Fibroblast of skin of left biceps (primary cell): ENCODE results near the gene RHOA.
"Not testable (repeated sequence)": the region's sequence is repeated elsewhere in the genome, so short reads cannot be mapped to it uniquely, and the experiment has no call there.

Experiments
- DNase-seq, 2 experiments: peaks; one replicate each; pipeline ENCODE4 v3.0.0-alpha.2; 2013; ENCODE audit warnings: low read depth in 2 of 2

Gene RHOA

DNA sequence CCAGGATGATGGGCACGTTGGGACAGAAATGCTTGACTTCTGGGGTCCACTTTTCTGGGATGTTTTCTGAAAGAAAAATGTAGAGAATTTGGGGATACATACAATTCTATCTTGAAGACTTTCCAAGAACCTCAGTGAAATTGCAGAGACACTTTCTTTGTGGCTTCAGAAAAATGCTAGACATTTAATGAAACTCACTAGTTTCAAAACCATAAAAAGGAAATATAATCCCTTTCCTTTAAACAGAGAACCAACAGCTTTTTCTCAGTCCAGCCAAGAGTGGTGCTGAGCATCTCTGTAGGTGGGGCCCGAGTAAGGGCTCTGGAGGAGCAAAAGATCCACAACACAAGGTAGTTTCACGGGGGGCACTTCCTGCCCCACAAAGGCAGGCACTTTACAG lies 49.2 kb downstream of the RHOA start:
- no peak for DNase-seq

GRCh38 chr3:49359623-49360022 lies 52.2 kb downstream of the RHOA start:
- no peak for DNase-seq

DNA sequence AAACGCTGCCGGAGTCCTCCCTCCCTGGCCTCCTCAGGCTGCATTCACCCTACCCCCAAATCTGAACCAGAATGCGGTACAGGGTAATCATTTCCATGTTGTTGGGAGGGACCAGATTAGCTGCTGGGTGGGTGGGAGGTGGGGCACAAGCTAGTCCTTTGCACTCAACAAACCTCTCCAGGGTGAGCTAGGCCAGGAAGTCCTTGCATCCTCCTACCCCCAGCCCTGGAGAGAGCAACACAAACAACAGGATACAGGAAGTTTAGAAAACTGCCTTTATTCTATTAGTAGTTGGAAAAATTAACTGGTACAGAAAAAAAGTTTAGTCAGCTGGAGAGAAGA lies 52.9 kb downstream of the RHOA start:
- DNase-seq = no peak

DNA sequence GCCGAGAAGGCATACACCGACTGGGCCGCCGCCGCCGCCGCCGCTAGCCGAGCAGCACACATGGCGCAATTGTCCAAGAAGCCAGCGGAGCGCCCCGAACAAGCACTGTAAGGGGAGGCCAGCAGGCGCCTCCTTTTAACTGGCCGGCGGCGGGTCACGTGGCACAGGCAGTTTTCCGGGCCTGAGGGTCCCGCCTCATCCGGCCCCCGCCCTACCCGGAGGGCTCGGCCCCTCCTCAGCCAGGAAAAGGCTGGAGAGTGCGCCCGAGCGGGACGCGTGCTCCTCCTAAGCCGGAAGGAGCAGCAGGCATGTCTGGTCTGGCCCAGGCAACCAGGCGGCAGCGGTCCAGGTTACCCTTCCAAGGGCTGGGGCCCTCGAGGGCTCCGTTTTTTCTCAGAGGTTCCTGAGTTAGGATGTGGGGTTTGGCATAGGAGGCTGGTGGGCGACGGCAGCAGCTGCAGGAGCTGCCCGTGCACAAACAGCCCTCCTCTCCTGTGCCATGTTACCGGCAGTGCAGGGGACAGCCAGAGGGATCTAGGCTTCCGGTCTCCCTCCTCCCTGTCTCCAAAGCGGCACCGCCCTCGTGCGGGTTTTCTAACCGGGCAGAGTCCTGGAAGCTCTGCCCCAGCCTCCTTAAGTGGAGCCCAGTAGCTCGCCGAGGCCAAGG lies 53.4 kb downstream of the RHOA start, which contains the start of gene GPX1:
TSS of gene GPX1 (minus strand) at position 137 of the 667 bp plus-strand sequence. CDS start at position 62, 75 bp downstream.
- DNase-seq = peak; percentile 88 to 90

- peak; percentile 64 to 67 for DNase-seq
Observed at GRCh38 chr3:49357443-49358216, 54.1 kb downstream of the RHOA start.

DNA sequence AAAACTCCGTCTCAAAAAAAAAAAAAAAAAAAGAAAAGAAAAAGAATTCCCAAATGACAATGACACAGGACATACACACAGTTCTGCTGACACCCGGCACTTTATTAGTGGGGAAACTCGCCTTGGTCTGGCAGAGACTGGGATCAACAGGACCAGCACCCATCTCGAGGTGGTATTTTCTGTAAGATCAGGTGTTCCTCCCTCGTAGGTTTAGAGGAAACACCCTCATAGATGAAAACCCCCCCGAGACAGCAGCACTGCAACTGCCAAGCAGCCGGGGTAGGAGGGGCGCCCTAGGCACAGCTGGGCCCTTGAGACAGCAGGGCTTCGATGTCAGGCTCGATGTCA lies 54.7 kb downstream of the RHOA start:
- DNase-seq = not testable (repeated sequence)

GRCh38 chr3:49352890-49353421 lies 58.8 kb downstream of the RHOA start:
- DNase-seq = no peak

- DNase-seq = no peak
Observed at GRCh38 chr3:49352281-49352680, 59.5 kb downstream of the RHOA start.

DNA sequence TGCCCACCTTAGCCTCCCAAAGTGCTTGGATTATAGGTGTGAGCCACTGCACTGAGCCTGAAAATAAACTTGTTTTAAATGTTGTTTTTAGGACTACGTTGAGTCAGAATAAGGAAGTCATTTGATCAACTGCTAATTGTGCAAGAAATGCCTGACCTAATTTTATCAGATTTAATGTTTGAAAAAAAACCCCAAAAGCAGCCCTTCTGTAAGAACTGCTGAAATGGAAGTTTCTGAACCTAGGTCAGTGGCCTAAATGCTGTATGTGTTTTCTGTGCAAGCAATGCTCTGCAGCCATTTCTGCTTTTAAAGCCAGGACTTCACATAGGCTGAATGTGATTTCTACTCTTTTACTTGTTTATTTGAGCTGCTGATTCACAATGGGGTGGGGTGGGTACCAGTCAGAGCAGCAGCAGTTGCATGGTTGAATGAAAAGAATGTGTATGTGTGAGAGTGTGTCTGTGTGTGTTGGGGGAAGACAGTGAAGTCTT lies 60.2 kb downstream of the RHOA start:
- DNase-seq = peak; percentile 45 to 52

DNA sequence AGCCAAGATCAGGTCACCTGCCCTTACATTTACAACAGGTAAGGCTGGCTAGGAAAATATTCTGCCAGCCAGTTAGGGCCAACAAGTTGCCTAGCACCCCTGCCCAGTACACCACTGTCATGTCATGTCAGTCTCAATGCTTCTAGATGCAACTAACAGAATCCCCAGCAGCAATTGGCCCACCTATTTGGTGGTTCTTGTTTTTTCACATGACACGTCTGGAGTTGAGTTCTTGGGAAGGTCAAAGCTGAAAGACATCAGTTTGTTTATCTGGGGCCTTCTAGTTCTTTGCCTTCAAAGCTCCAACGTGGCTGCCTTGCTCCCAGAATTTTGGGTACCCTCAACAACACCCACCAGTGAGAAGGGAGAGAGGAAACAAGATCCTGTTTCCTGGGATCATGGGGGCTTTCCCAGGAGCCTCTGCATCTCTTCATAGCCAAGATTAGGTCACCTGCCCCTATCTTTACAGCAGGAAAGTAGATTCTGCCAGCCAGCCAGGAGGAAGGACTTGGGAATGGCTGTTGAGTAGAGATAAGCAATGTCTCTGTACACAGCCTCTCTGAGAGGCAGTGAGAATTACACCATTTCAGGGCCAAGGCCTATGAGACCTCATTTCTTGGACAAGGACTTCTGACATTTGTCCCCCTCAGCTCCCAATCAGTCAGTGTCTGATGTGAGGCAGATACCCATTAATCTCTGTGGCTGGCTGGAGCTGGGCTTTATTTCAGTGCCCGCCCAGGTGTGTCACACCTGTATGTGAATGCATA lies 62.2 kb downstream of the RHOA start:
- DNase-seq = no peak

GRCh38 chr3:49348361-49348760 lies 63.4 kb downstream of the RHOA start:
- not testable (repeated sequence) for DNase-seq

GRCh38 chr3:49346797-49347251 lies 65.0 kb downstream of the RHOA start:
- DNase-seq = no peak

DNA sequence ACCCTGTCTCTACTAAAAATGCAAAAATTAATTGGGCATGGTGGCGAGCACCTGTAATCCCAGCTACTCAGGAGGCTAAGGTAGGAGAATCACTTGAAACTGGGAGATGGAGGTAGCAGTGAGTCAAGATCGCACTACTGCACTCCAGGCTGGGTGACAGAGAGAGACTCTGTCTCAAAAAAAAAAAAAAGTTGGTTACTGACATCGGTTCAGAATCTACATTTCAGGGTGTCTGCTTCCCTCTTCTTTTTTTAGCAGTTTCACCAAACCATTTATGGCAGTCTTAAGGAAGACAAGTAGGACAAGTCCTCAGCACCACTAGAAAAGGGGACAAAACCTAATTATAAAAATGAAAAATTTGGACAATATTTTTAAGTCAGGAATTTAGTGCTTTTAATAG lies 68.6 kb downstream of the RHOA start:
- DNase-seq = no peak

DNA sequence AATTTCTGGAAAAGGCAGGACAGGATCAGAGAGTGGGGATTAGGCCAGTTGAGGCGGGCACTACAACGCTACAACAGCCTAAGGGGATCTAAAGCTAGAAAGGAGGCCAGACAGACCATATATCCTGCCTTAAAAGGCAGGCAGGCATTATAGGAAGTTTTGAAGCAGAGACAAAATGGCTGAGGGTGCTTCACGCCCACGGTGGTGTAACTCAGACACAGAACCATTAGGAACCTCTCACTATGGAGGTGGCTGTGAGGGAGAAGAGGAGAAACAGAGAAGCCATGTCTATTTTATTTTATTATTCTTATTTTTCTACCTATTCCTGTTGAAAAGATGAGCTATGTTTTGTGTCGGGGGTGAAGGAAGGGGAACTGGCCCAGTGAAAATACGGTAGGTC lies 69.8 kb downstream of the RHOA start:
- no peak for DNase-seq

GRCh38 chr3:49339941-49340800 lies 71.6 kb downstream of the RHOA start, which contains the start of gene USP4:
Gene USP4, minus strand, starts transcription at chr3:49340053. Its CDS starts 29 bp downstream, at chr3:49340024.
- DNase-seq = peak; percentile 61 to 70

- no peak for DNase-seq
Observed at GRCh38 chr3:49339581-49339940, 72.2 kb downstream of the RHOA start.

DNA sequence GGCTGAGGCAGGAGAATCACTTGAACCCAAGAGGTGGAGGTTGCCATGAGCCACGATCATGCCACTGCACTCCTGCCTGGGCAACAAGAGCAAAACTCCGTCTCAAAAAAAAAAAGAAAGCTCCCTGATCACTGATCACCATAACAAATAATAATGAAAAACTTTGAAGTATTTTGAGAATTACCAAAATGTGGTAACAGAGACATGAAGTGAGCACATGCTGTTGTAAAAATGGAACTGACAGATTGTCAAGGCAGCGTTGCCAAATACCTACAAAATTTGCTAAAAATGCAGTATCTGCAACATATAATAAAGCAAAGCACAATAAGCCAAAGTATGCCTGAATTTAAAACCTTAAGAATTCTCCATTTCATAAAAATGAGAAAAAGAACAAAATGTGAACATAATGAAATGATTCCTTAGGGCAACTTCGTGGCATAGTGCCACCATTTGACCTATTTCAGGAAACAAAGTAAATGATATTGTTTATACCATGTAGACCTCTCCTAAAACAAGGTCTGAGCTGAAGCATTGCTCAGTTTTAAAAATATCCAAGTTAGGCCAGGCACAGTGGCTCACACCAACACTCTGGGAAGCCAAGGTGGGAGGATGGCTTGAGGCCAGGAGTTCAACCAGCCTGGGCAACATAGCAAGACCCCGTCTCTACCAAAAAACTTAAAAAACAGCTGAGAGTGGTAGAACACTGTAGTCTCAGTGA lies 77.7 kb downstream of the RHOA start:
- DNase-seq = no peak

DNA sequence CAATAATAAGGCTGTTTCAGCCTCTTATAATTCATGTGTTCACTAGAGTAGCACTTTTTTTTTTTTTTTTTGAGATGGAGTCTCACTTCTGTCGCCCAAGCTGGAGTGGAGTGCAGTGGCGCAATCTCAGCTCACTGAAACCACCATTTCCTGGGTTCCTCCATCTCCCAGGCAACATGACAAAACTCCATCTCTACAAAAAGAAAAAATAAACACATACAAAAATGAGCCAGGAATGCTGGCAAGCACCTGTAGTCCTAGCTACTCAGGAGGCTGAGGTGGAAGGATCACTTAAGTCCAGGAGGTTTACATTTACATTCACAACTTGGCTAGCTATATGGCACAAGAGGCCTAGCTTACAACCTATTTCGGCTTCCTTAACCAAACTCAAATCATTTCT lies 78.7 kb downstream of the RHOA start:
- DNase-seq = no peak

DNA sequence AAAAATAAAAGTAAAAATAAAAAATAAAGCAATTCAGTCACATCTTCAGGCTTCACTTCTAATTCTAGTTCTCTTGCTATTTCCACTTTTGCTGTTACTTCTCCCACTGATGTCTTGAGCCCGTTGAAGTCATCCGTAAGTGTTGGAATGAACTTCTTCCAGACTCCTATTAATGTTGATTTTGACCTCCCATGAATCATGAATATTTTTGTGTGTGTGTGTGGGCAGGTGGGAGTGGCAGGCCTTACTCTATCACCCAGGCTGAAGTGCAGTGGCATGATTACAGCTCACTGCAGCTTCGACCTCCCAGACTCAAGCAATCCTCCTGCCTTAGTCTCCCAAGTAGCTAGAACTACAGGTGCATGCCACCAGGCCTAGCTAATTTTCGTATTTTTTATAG lies 82.6 kb downstream of the RHOA start:
- DNase-seq = no peak

GRCh38 chr3:49328350-49328749 lies 83.4 kb downstream of the RHOA start:
- DNase-seq = not testable (repeated sequence)

GRCh38 chr3:49327485-49327884 lies 84.3 kb downstream of the RHOA start:
- DNase-seq = no peak
